ENCODE results near the gene EBLN1.
"Not testable (repeated sequence)": the region's sequence is repeated elsewhere in the genome, so short reads cannot be mapped to it uniquely, and the experiment has no call there.

EBLN1 gene

DNA sequence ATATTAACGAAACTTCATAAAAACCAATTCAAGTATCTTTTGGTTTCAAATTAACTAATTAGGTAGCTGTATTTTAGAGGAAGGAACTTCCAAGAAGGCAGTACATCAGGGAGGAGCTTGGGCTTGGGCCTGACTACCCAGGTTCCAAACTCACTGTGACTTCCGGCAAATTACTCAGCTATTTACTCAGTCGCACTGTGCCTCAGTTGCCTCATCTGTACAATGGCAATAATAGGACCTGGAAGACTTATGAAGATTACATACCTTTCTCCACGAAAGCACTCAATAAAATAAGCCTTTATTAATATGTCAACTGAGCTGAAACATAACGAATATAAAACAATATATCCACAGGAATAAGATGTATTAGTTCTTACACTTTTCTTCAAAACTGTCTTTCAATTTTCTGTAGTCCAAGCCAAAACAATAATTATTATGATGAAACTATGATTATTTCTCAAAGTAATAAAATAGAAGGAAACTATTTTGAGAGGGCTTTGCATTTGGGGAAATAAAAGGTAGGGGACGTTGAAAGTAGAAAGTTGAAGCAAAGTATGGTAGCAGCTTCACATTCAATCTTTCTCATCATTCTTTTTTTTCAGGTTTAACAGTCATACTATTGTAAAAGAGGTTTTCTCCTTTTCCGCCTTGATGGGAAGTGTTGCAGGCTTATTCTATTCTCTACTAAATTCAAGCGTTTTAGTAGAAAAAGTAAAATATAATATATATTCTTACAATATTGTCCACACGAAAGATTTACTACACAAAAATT, 10.5 kb upstream of the EBLN1 start:
- peak; percentile 15 for DNase-seq

- DNase-seq = no peak
Measured at GRCh38 chr10:22226599-22226998, 8.8 kb upstream of the EBLN1 start.

DNA sequence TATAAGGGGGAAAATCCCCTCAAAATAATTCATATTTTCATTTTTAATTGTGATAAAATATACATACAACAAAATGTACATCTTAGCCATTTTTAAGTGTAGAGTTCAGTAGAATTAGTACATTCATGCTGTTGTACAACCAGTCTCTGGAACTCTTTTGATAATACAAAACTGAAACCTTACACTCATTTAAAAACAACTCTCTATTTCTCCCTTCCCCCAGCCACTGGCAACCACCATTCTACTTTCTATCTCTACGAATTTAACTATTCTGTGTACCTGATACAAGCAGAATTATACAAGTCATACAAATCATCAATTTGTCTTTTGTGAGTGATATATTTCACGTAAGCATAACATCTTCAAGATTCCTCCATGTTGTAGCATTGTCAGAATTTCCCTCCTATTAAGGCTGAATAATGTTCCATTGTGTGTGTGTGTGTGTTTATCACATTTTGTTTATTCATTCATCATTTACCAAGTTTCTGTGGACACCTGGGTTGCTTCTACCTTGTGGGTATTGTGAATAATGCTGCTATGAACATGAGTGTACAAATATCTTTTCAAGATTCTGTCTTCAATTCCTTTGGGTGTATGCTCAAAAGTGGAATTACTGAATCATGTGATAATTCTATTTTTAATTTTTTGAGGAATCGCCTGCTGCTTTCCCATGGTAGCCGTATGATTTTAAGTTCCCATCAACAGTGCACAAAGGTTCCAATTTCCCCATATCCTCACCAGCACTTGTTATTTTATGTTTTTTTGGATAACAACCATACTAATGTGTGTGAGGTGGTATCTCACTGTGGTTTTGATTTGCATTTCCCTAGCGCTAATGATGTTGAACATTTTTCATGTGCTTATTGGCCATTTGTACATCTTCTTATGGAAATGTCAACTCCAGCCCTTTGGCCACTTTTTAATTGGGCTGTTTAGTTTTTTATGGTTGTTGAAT, 4.7 kb upstream of the EBLN1 start:
- DNase-seq = peak; percentile 48

DNA sequence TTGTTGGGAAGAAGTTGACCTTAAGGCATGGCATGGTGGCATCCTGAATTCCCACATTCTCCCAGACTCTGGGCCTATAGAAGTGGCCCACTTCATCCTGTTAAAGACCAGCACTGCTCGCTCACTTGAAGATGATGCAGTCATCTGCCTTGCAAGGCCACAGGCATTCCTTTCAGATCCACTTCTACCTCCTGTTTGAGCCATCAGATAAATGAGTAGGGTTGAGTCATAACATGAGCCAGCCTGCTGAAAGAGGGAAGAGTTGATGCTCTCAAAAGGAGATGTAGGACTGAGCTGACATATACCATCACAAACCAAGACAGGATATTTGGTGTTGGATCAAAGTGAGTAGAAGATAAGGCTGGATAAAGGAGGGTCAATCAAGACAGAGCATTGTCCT, 1.5 kb upstream of the EBLN1 start:
- peak; percentile 11 for DNase-seq

DNA sequence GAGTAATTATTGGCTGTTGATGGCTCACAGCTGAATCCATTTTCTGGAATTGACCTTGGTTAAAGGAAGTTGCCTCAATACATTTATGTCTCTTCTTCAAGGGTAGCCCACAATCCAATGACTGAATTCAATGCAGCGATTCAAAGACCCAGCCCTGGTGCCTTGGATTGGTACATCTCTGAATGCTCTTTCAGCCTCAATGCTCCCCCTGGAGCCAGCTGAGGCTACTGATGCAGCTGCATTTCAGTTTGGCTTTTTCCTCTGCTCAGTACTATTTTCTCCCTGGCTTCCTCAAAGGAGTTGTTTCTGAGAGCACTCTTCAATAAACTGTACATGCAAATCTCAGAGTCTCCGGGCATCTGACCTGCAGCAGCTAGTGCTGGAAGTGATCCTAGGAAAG, 633 bp upstream of the EBLN1 start:
- DNase-seq = no peak

GRCh38 chr10:22217084-22217483, 731 bp downstream of the EBLN1 start:
- DNase-seq = not testable (repeated sequence)

GRCh38 chr10:22210267-22210666, 7.5 kb downstream of the EBLN1 start:
- no peak for DNase-seq

DNA sequence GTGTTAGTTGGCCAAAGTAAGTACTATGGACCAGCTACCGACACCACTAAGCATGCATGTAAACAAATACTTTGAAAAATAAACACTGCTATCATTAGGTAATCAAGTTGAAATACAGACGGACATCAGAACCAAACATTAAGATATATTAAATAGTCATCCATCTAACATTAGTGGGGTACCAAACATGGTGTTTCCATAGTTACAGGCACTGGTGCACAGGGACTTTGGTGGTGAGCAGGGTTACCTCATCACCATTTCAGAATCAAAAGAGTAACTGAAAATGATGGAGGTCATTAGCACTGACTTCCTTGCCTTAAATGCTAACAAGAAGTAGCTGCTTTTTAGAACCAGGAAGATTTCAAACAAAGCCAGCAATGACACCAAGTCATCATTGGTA, 23.9 kb downstream of the EBLN1 start:
- DNase-seq = no peak

DNA sequence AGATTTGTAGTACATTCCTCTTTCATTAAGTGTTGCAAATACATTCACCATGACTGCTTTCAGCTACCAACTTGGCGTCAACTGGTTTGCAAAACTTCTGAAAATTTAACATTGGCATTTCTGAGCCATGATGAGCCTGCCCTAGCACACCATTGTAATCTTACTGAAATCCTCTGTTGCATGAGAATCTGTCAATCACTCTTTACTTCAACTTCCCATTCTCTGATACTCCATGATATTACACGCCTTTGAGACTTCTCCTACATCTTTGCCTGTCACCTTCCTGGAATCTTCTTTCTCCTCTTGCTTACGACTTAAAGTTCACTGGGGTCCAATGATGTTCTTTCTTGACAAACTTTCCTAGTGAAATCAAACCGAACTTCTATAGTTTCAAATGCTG, 32.2 kb downstream of the EBLN1 start:
- no peak for DNase-seq

- DNase-seq = no peak
Measured at GRCh38 chr10:22183771-22184461, 33.9 kb downstream of the EBLN1 start.

GRCh38 chr10:22180724-22181123, 37.1 kb downstream of the EBLN1 start:
- DNase-seq = no peak

DNA sequence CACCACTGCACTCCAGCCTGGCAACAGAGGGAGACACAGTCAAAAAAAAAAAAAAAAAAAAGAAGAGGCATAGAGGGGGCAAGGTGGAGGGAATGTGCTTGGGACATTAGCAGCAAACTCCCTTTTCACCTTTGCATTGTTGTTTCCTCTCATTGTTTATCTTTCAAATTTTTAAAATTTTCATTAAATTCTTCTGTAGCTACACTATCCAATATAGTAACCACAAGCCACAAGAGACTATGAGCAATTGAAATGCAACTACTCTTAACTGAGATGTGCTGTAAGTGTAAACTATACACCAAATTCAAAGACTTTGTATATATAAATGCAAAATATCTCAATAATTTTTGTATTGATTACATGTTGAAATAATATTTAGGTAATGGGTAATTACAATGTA, 43.4 kb downstream of the EBLN1 start:
- DNase-seq = no peak

- no peak for DNase-seq
Measured at GRCh38 chr10:22171131-22171530, 46.7 kb downstream of the EBLN1 start.

- no peak for DNase-seq
Measured at GRCh38 chr10:22170582-22170981, 47.2 kb downstream of the EBLN1 start.

DNA sequence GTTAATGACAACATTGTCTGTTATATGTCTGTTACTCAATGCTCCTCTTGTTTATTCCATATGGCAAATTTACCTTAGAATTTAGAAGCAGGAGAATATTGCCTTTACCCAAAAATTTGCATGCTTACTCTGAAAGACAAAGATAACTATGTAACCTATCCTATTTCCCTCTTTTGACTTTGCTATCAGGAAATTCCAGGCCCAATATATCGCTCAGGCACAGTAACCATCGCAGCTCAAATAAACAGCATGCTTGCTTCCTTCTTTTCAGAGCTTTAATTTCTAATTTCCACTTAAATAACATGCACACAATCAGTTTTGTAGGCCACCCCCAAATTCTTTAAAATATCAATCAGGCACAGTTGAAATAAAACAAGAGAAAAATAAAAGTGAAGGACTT, 57.8 kb downstream of the EBLN1 start:
- no peak for DNase-seq

DNA sequence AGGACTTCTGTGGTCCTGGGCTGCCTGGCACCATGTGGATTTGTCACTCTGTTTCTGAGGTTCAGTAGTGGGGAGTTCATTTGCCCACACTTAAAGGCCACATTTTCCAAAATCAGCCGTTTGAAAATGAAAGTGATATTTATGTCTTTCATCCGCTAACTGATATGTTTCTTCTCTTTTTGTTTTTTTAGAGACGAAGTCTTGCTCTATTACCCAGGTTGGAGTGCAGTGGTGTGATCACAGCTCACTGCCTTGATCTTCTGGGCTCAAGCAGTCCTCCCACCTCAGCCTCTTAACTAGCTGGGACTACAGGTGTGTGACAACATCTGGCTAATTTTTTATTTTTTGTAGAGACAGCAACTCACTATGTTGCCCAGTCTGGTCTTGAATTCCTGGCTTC, 58.6 kb downstream of the EBLN1 start:
- DNase-seq = no peak
